ENCODE data around the gene GJD3. TPM values are rescaled to one million over a fixed set of nuclear protein-coding genes. Genes with fewer than 3 reads are reported as not detected.
A peak's percentile ranks its signal among the peaks of the same experiment; 100 is the strongest.

Gene GJD3
- total RNA-seq, 6 donors from 2014 or later: 1.7 to 8.4 (median 4.5) TPM; not detected in 2

DNA sequence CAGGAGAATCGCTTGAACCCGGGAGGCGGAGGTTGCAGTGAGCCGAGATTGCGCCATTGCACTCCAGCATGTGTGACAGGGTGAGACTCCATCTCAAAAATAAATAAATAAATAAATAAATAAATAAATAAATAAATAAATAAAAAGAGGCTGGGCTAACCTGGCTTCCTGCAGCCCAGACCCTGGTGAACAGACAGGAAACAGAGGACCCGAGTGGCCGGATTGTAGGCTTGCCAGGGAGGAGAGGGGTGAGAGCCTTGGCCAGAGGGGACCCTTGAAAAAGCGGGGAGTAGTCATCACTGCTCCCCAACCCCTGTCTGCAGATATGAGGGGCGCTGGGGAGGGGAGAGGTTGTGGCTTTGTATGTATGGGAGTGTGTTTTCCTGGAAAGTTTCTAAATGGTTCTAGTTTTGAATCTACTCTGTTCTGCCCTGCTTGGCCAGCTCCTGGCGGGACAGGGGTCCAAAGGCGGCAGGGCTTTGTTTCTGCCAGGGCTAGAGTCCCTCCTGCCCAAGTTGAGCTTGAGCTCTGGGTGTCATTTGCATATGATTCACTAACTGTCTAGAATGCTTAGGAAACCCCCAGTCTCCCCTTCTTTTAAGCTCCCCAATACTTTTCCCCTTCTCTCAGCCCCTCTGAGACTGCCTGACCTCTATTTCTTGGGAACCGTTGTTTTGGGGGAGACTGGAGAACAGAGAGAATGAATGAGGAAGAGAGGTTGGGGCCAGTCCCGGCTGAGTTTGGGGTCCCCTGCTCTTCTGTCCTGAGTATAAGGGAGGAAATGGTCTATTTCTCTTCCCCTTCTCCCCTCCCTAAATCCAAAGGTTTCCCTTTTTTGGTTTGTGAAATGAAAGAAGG is 39.2 kb downstream of the GJD3 start:
- H3K36me3 ChIP-seq: no peaks in the 10 kb centered on the region
- peaks cover 100% of the 10 kb centered on the region in 4 donors for H3K4me1 ChIP-seq
- H3K27ac ChIP-seq: peak overlapping the region; percentile 93 to 96 (median 96)
- ATAC-seq (ENCODE audit: low FRiP score in 2 of 2) (no peak), DNase-seq (peak in 1 of 2 donors; percentile 20)
- H3K9me3 ChIP-seq: no peaks in the 10 kb centered on the region
- H3K4me3 ChIP-seq: no peak overlapping the region
- H3K27me3 ChIP-seq: no peaks in the 10 kb centered on the region
- WGBS, 2 donors: 67 to 71% methylated on average over 13 of the region's 13 CpGs
- TF ChIP-seq EP300 (IDR thresholded peaks at IDR 0.05): no peak
- TF ChIP-seq POLR2A (IDR thresholded peaks at IDR 0.05): no peak
- TF ChIP-seq CTCF (IDR thresholded peaks at IDR 0.05): no peak
- no peak for TF ChIP-seq POLR2AphosphoS5 (IDR thresholded peaks at IDR 0.05)

DNA sequence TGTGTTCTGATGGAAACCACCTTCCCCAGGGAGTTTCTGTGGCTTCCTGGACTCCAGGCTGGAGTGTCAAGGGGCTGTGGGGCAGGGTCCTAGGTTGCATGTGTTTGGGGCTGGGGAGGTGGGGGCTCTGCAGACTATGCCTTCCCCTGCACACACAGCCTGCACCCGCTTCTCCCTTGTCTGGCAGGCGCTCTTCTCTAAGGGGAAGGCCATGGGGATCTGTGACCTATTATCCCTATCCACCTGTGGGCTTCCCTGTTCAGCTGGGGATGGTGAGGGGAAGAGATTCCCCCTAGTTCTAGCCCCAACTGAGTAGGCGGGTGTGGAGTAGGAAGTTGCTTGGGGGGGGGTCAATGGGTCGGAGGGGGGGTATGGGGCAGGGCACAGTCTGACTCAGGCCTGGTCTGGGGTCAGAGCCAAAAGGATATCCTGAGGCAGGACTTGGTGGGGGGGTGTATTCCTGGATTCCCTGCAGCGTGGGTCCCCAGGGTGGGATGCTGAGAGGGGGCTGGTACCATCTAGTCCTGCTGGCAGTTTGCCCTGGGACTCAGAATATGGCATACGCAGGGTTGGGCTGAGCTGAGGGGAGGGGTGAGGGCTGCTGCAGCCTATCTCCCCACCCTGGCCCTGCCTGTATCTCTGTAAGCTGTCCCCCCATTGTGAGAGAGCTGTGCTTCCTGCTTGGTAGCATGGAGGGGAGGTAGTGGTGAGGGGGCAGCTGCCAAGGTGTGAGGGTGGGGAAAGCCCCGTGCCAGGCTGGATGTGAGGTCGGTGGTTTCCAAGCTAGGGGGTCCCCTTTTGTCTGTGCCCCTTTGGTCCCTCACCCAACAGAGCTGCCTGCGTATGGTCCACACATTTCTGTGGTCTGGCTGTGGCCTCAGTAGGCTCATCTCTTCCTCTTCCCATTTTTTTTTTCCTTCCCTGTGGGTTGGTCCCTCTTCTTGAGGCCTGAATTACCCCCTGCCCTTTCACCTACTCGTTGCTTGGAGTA is 40.9 kb downstream of the GJD3 start:
- Histone ChIP-seq H3K27me3 (no peaks in the 10 kb centered on the region), H3K36me3 (no peaks in the 10 kb centered on the region), H3K9me3 (no peaks in the 10 kb centered on the region), H3K27ac (peak overlapping the region; percentile 93 to 96 (median 96)), H3K4me1 (peaks cover 99 to 100% (median 100%) of the 10 kb centered on the region in 4 donors), H3K4me3 (peak overlapping the region in 3 of 4 donors; percentile 82 to 92 (median 83))
- DNase-seq (peak in 1 of 2 donors; percentile 76), ATAC-seq (ENCODE audit: low FRiP score in 2 of 2) (peak; percentile 16 to 22)
- TF ChIP-seq POLR2AphosphoS5 (IDR thresholded peaks at IDR 0.05) (peak; percentile 69 to 79), EP300 (IDR thresholded peaks at IDR 0.05) (peak in 2 of 4 donors; percentile 31 to 56), CTCF (IDR thresholded peaks at IDR 0.05) (no peak), POLR2A (IDR thresholded peaks at IDR 0.05) (peak in 1 of 4 donors; percentile 15)
- WGBS, 2 donors: 24 to 30% methylated on average over 9 of the region's 10 CpGs

- Histone ChIP-seq H3K27me3 (no peaks in the 10 kb centered on the region), H3K4me3 (peak overlapping the region; percentile 29 to 92 (median 82)), H3K4me1 (peaks cover 91 to 96% (median 92%) of the 10 kb centered on the region in 4 donors), H3K36me3 (no peaks in the 10 kb centered on the region), H3K27ac (peak overlapping the region; percentile 93 to 96 (median 96)), H3K9me3 (no peaks in the 10 kb centered on the region)
- ATAC-seq (ENCODE audit: low FRiP score in 2 of 2) (peak; percentile 46 to 74), DNase-seq (peak; percentile 73 to 89)
- TF ChIP-seq EP300 (IDR thresholded peaks at IDR 0.05) (peak; percentile 51 to 96 (median 67)), POLR2A (IDR thresholded peaks at IDR 0.05) (peak in 2 of 4 donors; percentile 74), POLR2AphosphoS5 (IDR thresholded peaks at IDR 0.05) (peak; percentile 48 to 86), CTCF (IDR thresholded peaks at IDR 0.05) (peak in 1 of 6 experiments; percentile 7)
- WGBS, 2 donors: 5 to 6% methylated on average over 13 to 19 of the region's 19 CpGs
Measured at GRCh38 chr17:40322358-40323315, 41.9 kb downstream of the GJD3 start.

DNA sequence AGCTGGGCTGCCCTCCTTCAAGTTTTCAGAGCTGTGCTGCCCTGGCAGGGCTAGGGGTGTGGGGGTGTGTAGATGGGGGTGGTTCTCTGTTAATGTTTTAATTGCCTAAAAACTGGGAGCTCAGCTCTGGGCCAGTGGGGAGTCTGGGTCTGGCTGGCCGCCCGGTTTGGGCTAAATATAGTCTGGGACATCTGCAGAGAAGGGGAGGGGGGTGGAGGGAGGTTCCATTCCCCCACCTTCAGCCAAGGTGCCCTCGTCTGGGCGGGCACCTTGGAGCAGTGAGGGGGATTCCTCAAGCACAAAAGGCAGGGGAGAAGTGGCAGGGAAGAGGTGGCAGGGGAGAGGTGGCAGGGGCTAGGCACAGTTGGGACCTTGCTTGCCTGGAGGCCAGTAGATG is 42.6 kb downstream of the GJD3 start:
- no peaks in the 10 kb centered on the region for H3K9me3 ChIP-seq
- H3K27me3 ChIP-seq: no peaks in the 10 kb centered on the region
- WGBS, 2 donors: 0 to 6% methylated on average over 2 to 4 of the region's 4 CpGs
- ATAC-seq (ENCODE audit: low FRiP score in 2 of 2) (no peak), DNase-seq (peak in 1 of 2 donors; percentile 57)
- H3K4me3 ChIP-seq: peak overlapping the region; percentile 29 to 92 (median 82)
- TF ChIP-seq CTCF (IDR thresholded peaks at IDR 0.05): no peak
- TF ChIP-seq POLR2AphosphoS5 (IDR thresholded peaks at IDR 0.05): no peak
- no peak for TF ChIP-seq EP300 (IDR thresholded peaks at IDR 0.05)
- TF ChIP-seq POLR2A (IDR thresholded peaks at IDR 0.05): no peak
- H3K4me1 ChIP-seq: peaks cover 91 to 96% (median 92%) of the 10 kb centered on the region in 4 donors
- H3K36me3 ChIP-seq: no peaks in the 10 kb centered on the region
- H3K27ac ChIP-seq: peak overlapping the region; percentile 93 to 96 (median 96)
